Endothelial cell of umbilical vein (primary cell): ENCODE measurements around the gene MGST3. TPM values are rescaled to one million over a fixed set of nuclear protein-coding genes. Genes with fewer than 3 reads are reported as not detected.

Experiments
- BruUV-seq: library from RNA; stranded (reverse); fragments of 400-500 nt; replicated peaks from 2 replicates; lab custom pipeline; 2021; lab: Mats Ljungman, UMichigan
- CTCF ChIA-PET: fragments of 300-600, 350-600 bp; sonication (Branson Sonifier 250); formaldehyde crosslinking; loops from one replicate; lab custom pipeline; 2021; ENCODE audit warnings: antibody characterized with exemption, inconsistent platforms; lab: Charles Lee
- POLR2A ChIA-PET: fragments of 300-600, 350-600 bp; sonication (Branson Sonifier 250); formaldehyde crosslinking; loops from one replicate; lab custom pipeline; 2021; ENCODE audit warnings: antibody characterized with exemption, inconsistent platforms; lab: Charles Lee
- DNase-seq: peaks from one replicate; pipeline ENCODE4 v3.0.0-alpha.2; 2011; ENCODE audit warnings: low read depth, low spot score
- FAIRE-seq: peaks from 2 replicates; lab custom pipeline; 2011; peaks lifted over from hg19 to GRCh38; lab: Jason Lieb, UNC
- H2AFZ ChIP-seq: 2 replicates; pipeline ENCODE4 v1.6.0; 2012; ENCODE audit warnings: low read depth, low read length, control low read depth, inconsistent platforms
- H3K27ac ChIP-seq: 2 replicates; pipeline ENCODE4 v1.5.1; 2011; ENCODE audit warnings: low read depth, mild to moderate bottlenecking, control low read depth, low read length, moderate library complexity; ENCODE audit not compliant: insufficient read depth
- H3K27me3 ChIP-seq, 2 experiments: 2 replicates each; pipeline versions ENCODE4 v1.6.0 to v1.6.1; 2011; ENCODE audit warnings: low read length in 2 of 2, mixed read lengths in 1 of 2; ENCODE audit not compliant: control insufficient read depth in 2 of 2, insufficient read depth in 2 of 2
- H3K36me3 ChIP-seq, 2 experiments: 2 replicates in 1 of 2; 3 replicates in 1 of 2; pipeline ENCODE4 v1.5.1; 2011; ENCODE audit warnings: low read length in 2 of 2, mild to moderate bottlenecking in 1 of 2, moderate library complexity in 1 of 2; ENCODE audit not compliant: control insufficient read depth in 2 of 2, insufficient read depth in 2 of 2; ENCODE audit errors: extremely low read depth in 1 of 2
- H3K4me1 ChIP-seq: 3 replicates; pipeline ENCODE4 v1.5.1; 2011; ENCODE audit warnings: mild to moderate bottlenecking, low read length; ENCODE audit not compliant: control insufficient read depth, insufficient read depth; ENCODE audit errors: extremely low read depth
- H3K4me2 ChIP-seq: 2 replicates; pipeline ENCODE4 v1.6.1; 2011; ENCODE audit warnings: low read length, control low read depth, mixed read lengths; ENCODE audit not compliant: insufficient read depth
- H3K4me3 ChIP-seq, 3 experiments: fragments of 200-600 bp in 1 of 3; sonication (generic), shearing (Covaris generic) in 1 of 3; replicated peaks in 1 of 3; 2 replicates each; pipeline ENCODE4 v1.5.1; 2011 to 2016; ENCODE audit warnings: control low read depth in 3 of 3, low read length in 3 of 3, mild to moderate bottlenecking in 2 of 3, inconsistent platforms in 1 of 3, low read depth in 1 of 3, moderate library complexity in 1 of 3; ENCODE audit not compliant: insufficient read depth in 1 of 3
- H3K79me2 ChIP-seq: 2 replicates; pipeline ENCODE4 v1.6.0; 2012; ENCODE audit warnings: low read length, inconsistent platforms; ENCODE audit not compliant: control insufficient read depth, insufficient read depth
- H3K9ac ChIP-seq: replicated peaks from 2 replicates; pipeline ENCODE3; 2011; ENCODE audit warnings: low read length, control low read depth; ENCODE audit not compliant: insufficient read depth; ENCODE audit errors: extremely low read depth
- H3K9me1 ChIP-seq: replicated peaks from 3 replicates; pipeline ENCODE4 v1.6.0; 2011; ENCODE audit warnings: mild to moderate bottlenecking, low read length; ENCODE audit not compliant: control insufficient read depth, insufficient read depth; ENCODE audit errors: extremely low read depth
- H3K9me3 ChIP-seq: replicated peaks from 2 replicates; pipeline ENCODE4 v1.5.1; 2012; ENCODE audit warnings: low read length, inconsistent platforms; ENCODE audit not compliant: control insufficient read depth, insufficient read depth
- H4K20me1 ChIP-seq: replicated peaks from 2 replicates; pipeline ENCODE3; 2011; ENCODE audit warnings: mild to moderate bottlenecking, low read length; ENCODE audit not compliant: control insufficient read depth, insufficient read depth; ENCODE audit errors: extremely low read depth
- CTCF ChIP-seq, 2 donors: IDR thresholded peaks; 1 replicate in 1 of 2; 2 replicates in 1 of 2; pipeline ENCODE4 v1.5.1; 2011; ENCODE audit warnings: low read length in 2 of 2, mild to moderate bottlenecking in 2 of 2, moderate library complexity in 2 of 2, control low read depth in 1 of 2, inconsistent platforms in 1 of 2, low read depth in 1 of 2; ENCODE audit not compliant: insufficient read depth in 1 of 2; ENCODE audit errors: extremely low read depth in 1 of 2
- FOS ChIP-seq: IDR thresholded peaks from 2 replicates; pipeline ENCODE4 v1.6.1; 2011; ENCODE audit warnings: mild to moderate bottlenecking, low read length, moderate library complexity, borderline replicate concordance; ENCODE audit not compliant: insufficient read depth
- GATA2 ChIP-seq: IDR thresholded peaks from 2 replicates; pipeline ENCODE4 v1.7.0; 2011; ENCODE audit warnings: low read depth, mild to moderate bottlenecking, moderate library complexity, mixed read lengths, low read length; ENCODE audit not compliant: insufficient read length, insufficient read depth
- JUN ChIP-seq: IDR thresholded peaks from 2 replicates; pipeline ENCODE4 v1.6.1; 2011; ENCODE audit warnings: borderline replicate concordance, low read depth; ENCODE audit not compliant: insufficient read length, insufficient read depth
- POLR2AphosphoS5 ChIP-seq: IDR thresholded peaks from 2 replicates; pipeline ENCODE4 v1.6.1; 2012; ENCODE audit warnings: low read depth, mild to moderate bottlenecking, control low read depth, low read length, moderate library complexity; ENCODE audit not compliant: insufficient read depth
- dilution Hi-C: fragments of 300-500 bp; cut with MboI; formaldehyde crosslinking; loops from one replicate; pipeline ENCODE4 v1.15.0; 2019; ENCODE audit warnings: low sequenced_read_pairs; ENCODE audit not compliant: extremely low pct_ligation_motif_present
- intact Hi-C: fragments of 100-400 bp; cut with micrococcal nuclease; formaldehyde crosslinking; loops from one replicate; pipeline ENCODE4 v1.10.0; 2022
- polyA plus RNA-seq, 4 experiments: library from polyadenylated mRNA; depleted of rRNA in 3 of 4; stranded (reverse) in 3 of 4; unstranded in 1 of 4; fragments of >200 nt; gene quantifications; 2 replicates each; pipeline versions ENCODE4 v1.2.1 to v1.2.3, GENCODE V29; 2011 to 2012; ENCODE audit warnings: missing spikeins in 1 of 4
- total RNA-seq: library from RNA; stranded (reverse); gene quantifications from 2 replicates; pipeline ENCODE4 v1.2.3, GENCODE V29; 2021

MGST3 gene
- total and polyA plus RNA-seq, 2 donors (not counting 3 experiments of a cell fraction or from before 2014, with no cell fraction given): 164 to 288 TPM

GRCh38 chr1:165598676-165599059, 32.4 kb upstream of the MGST3 start:
- Histone ChIP-seq H4K20me1 (no peaks in the 10 kb centered on the region), H3K79me2 (no peaks in the 10 kb centered on the region), H3K9me1 (no peaks in the 10 kb centered on the region), H3K4me2 (peak overlapping the region; percentile 79), H2AFZ (peak overlapping the region; percentile 92), H3K9me3 (no peaks in the 10 kb centered on the region), H3K27ac (peak overlapping the region; percentile 87), H3K9ac (peak overlapping the region; percentile 77), H3K4me1 (peaks cover 10% of the 10 kb centered on the region), H3K4me3 (peak overlapping the region in 2 of 3 experiments; percentile 58 to 62), H3K36me3 (no peaks in the 10 kb centered on the region), H3K27me3 (peaks cover 6 to 13% of the 10 kb centered on the region in 2 experiments)
- CTCF ChIA-PET: interaction anchor here (1.0 to 4.6 kb wide), 11 partner anchors 99 to 341 kb away, joined by 3 to 71 read pairs (median 8); partner anchors contain the start of gene ALDH9A1
- POLR2A ChIA-PET: no interaction called here
- dilution Hi-C loops (no loop called here), intact Hi-C loops (loop anchor here (1.0 kb wide), 1 partner anchor 33 kb away; the partner anchor contains the start of gene MGST3)
- BruUV-seq: no TSS peak
- no peak for TF ChIP-seq GATA2
- TF ChIP-seq CTCF (IDR thresholded peaks at IDR 0.05; ENCODE audit: extremely low read depth in 1 of 2, insufficient read depth in 1 of 2, low read depth in 1 of 2, low read length in 2 of 2): no peak
- no peak for TF ChIP-seq FOS
- no peak for TF ChIP-seq POLR2AphosphoS5
- no peak for TF ChIP-seq JUN
- FAIRE-seq (no peak), DNase-seq (no peak)
